Measurements from ENCODE around the gene ZNF221. TPM values are rescaled to one million over a fixed set of nuclear protein-coding genes. Genes with fewer than 3 reads are reported as not detected.

Gene ZNF221
- total and polyA plus RNA-seq, 9 of the 15 experiments (the other 6 are each of a cell fraction or from before 2014, with no cell fraction given) = 0.32 to 1.4 (median 0.45) TPM

DNA sequence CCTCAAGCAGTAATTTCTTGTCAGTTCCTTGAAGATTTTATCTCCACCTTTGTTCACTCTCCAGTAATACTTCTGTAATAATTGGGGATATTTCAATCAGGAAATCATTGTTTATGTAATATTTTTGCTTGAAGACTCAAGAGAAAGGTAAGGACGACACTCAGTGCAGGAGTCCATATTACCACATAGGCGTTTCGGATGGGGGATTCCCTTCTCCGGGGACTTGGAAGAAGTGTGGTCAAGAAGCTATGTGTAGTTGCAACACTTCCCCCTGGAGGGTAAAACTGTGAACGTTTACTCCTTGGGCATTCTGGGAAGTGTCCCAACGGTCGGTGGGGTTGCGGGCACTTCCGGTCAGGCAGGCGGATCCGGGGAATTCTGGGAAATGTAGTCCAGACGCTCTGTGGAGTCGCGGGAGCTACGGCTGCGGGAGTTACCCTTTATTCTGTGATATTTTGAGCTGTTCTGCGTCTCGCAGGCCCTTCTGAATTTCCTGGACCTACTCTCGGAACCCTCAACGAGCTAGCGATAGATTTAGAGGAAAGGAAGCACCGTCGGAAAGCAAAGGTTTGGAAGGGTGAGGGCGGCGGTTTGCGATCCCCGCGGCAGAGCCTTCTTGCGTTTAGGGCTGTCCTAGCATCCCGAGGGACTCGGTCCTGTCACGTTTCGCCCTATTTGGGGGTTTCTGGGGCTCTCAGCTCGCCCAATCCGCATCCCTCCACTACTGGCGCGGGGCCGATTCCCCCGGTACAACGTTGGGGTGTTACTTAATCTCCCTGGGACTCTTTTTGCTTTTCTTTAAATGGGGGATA lies at the start of gene ZNF221 (continued):
- TF ChIP-seq, protein P1, sequence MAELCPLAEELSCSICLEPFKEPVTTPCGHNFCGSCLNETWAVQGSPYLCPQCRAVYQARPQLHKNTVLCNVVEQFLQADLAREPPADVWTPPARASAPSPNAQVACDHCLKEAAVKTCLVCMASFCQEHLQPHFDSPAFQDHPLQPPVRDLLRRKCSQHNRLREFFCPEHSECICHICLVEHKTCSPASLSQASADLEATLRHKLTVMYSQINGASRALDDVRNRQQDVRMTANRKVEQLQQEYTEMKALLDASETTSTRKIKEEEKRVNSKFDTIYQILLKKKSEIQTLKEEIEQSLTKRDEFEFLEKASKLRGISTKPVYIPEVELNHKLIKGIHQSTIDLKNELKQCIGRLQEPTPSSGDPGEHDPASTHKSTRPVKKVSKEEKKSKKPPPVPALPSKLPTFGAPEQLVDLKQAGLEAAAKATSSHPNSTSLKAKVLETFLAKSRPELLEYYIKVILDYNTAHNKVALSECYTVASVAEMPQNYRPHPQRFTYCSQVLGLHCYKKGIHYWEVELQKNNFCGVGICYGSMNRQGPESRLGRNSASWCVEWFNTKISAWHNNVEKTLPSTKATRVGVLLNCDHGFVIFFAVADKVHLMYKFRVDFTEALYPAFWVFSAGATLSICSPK (IDR thresholded peaks at IDR 0.05; ENCODE audit: borderline replicate concordance) = no peak
- TF ChIP-seq NEUROD1 (IDR thresholded peaks at IDR 0.05; ENCODE audit: borderline replicate concordance, low read depth, low read length, partially characterized antibody) (peak; percentile 20), BHLHE40 (IDR thresholded peaks at IDR 0.05; ENCODE audit: low read length) (0 out of 2 replicates have a peak, but pooled peaks have one; percentile 23), PHB (CRISPR knock-in tag; IDR thresholded peaks at IDR 0.05) (no peak), ZNF140 (CRISPR knock-in tag; IDR thresholded peaks at IDR 0.05) (no peak), ZFP1 (CRISPR knock-in tag; IDR thresholded peaks at IDR 0.05) (no peak)
- TF ChIP-seq, protein P2, sequence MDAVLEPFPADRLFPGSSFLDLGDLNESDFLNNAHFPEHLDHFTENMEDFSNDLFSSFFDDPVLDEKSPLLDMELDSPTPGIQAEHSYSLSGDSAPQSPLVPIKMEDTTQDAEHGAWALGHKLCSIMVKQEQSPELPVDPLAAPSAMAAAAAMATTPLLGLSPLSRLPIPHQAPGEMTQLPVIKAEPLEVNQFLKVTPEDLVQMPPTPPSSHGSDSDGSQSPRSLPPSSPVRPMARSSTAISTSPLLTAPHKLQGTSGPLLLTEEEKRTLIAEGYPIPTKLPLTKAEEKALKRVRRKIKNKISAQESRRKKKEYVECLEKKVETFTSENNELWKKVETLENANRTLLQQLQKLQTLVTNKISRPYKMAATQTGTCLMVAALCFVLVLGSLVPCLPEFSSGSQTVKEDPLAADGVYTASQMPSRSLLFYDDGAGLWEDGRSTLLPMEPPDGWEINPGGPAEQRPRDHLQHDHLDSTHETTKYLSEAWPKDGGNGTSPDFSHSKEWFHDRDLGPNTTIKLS (IDR thresholded peaks at IDR 0.05; ENCODE audit: borderline replicate concordance, low read depth) = peak; percentile 81; the same call in 1 of the 2 replicates
- TF ChIP-seq, protein P3, sequence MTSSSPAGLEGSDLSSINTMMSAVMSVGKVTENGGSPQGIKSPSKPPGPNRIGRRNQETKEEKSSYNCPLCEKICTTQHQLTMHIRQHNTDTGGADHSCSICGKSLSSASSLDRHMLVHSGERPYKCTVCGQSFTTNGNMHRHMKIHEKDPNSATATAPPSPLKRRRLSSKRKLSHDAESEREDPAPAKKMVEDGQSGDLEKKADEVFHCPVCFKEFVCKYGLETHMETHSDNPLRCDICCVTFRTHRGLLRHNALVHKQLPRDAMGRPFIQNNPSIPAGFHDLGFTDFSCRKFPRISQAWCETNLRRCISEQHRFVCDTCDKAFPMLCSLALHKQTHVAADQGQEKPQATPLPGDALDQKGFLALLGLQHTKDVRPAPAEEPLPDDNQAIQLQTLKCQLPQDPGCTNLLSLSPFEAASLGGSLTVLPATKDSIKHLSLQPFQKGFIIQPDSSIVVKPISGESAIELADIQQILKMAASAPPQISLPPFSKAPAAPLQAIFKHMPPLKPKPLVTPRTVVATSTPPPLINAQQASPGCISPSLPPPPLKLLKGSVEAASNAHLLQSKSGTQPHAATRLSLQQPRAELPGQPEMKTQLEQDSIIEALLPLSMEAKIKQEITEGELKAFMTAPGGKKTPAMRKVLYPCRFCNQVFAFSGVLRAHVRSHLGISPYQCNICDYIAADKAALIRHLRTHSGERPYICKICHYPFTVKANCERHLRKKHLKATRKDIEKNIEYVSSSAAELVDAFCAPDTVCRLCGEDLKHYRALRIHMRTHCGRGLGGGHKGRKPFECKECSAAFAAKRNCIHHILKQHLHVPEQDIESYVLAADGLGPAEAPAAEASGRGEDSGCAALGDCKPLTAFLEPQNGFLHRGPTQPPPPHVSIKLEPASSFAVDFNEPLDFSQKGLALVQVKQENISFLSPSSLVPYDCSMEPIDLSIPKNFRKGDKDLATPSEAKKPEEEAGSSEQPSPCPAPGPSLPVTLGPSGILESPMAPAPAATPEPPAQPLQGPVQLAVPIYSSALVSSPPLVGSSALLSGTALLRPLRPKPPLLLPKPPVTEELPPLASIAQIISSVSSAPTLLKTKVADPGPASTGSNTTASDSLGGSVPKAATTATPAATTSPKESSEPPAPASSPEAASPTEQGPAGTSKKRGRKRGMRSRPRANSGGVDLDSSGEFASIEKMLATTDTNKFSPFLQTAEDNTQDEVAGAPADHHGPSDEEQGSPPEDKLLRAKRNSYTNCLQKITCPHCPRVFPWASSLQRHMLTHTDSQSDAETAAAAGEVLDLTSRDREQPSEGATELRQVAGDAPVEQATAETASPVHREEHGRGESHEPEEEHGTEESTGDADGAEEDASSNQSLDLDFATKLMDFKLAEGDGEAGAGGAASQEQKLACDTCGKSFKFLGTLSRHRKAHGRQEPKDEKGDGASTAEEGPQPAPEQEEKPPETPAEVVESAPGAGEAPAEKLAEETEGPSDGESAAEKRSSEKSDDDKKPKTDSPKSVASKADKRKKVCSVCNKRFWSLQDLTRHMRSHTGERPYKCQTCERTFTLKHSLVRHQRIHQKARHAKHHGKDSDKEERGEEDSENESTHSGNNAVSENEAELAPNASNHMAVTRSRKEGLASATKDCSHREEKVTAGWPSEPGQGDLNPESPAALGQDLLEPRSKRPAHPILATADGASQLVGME (CRISPR knock-in tag; IDR thresholded peaks at IDR 0.05) = no peak
- TF ChIP-seq, protein P4, sequence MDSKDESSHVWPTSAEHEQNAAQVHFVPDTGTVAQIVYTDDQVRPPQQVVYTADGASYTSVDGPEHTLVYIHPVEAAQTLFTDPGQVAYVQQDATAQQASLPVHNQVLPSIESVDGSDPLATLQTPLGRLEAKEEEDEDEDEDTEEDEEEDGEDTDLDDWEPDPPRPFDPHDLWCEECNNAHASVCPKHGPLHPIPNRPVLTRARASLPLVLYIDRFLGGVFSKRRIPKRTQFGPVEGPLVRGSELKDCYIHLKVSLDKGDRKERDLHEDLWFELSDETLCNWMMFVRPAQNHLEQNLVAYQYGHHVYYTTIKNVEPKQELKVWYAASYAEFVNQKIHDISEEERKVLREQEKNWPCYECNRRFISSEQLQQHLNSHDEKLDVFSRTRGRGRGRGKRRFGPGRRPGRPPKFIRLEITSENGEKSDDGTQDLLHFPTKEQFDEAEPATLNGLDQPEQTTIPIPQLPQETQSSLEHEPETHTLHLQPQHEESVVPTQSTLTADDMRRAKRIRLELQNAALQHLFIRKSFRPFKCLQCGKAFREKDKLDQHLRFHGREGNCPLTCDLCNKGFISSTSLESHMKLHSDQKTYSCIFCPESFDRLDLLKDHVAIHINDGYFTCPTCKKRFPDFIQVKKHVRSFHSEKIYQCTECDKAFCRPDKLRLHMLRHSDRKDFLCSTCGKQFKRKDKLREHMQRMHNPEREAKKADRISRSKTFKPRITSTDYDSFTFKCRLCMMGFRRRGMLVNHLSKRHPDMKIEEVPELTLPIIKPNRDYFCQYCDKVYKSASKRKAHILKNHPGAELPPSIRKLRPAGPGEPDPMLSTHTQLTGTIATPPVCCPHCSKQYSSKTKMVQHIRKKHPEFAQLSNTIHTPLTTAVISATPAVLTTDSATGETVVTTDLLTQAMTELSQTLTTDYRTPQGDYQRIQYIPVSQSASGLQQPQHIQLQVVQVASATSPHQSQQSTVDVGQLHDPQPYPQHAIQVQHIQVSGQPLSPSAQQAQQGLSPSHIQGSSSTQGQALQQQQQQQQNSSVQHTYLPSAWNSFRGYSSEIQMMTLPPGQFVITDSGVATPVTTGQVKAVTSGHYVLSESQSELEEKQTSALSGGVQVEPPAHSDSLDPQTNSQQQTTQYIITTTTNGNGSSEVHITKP (IDR thresholded peaks at IDR 0.05; ENCODE audit: partially characterized antibody) = no peak
- TF ChIP-seq, protein P5, sequence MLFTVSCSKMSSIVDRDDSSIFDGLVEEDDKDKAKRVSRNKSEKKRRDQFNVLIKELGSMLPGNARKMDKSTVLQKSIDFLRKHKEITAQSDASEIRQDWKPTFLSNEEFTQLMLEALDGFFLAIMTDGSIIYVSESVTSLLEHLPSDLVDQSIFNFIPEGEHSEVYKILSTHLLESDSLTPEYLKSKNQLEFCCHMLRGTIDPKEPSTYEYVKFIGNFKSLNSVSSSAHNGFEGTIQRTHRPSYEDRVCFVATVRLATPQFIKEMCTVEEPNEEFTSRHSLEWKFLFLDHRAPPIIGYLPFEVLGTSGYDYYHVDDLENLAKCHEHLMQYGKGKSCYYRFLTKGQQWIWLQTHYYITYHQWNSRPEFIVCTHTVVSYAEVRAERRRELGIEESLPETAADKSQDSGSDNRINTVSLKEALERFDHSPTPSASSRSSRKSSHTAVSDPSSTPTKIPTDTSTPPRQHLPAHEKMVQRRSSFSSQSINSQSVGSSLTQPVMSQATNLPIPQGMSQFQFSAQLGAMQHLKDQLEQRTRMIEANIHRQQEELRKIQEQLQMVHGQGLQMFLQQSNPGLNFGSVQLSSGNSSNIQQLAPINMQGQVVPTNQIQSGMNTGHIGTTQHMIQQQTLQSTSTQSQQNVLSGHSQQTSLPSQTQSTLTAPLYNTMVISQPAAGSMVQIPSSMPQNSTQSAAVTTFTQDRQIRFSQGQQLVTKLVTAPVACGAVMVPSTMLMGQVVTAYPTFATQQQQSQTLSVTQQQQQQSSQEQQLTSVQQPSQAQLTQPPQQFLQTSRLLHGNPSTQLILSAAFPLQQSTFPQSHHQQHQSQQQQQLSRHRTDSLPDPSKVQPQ (CRISPR knock-in tag; IDR thresholded peaks at IDR 0.05; ENCODE audit: borderline replicate concordance) = no peak
